Heart left ventricle (tissue), 16 donors: ENCODE data around the gene SERPINH1. TPM values are rescaled to one million over a fixed set of nuclear protein-coding genes. Genes with fewer than 3 reads are reported as not detected.

Experiments
- ATAC-seq, 4 donors: fragments of 200-7000 bp; cut with Tn5 transposase; one replicate each; pipeline ENCODE4 v1.9.1; 2020 to 2022; ENCODE audit warnings: moderate library complexity in 4 of 4, mild to moderate bottlenecking in 3 of 4, moderate number of reproducible peaks in 1 of 4
- DNase-seq, 5 donors: peaks; one replicate each; pipeline ENCODE4 v3.0.0-alpha.2; 2020
- H3K27ac ChIP-seq, 12 donors: fragments of 200-600 bp; sonication (generic) in 4 of 12; one replicate each; pipeline versions ENCODE4 v1.5.0 to v1.8.0; 2016 to 2022; ENCODE audit warnings: mild to moderate bottlenecking in 2 of 12
- H3K27me3 ChIP-seq, 9 donors: fragments of 200-600 bp; sonication (generic) in 2 of 9; one replicate each; pipeline versions ENCODE4 v1.5.1 to v1.8.0; 2016 to 2022; ENCODE audit warnings: mild to moderate bottlenecking in 3 of 9
- H3K36me3 ChIP-seq, 9 donors: fragments of 200-600 bp; sonication (generic) in 2 of 9; one replicate each; pipeline versions ENCODE4 v1.5.0 to v1.8.0; 2018 to 2022; ENCODE audit warnings: mild to moderate bottlenecking in 2 of 9
- H3K4me1 ChIP-seq, 12 donors: fragments of 200-600 bp; sonication (generic) in 4 of 12; one replicate each; pipeline versions ENCODE4 v1.5.0 to v1.8.0; 2016 to 2022; ENCODE audit warnings: mild to moderate bottlenecking in 3 of 12
- H3K4me3 ChIP-seq, 12 donors: fragments of 200-600 bp; sonication (generic) in 4 of 12; one replicate each; pipeline versions ENCODE4 v1.5.0 to v1.8.0; 2017 to 2022; ENCODE audit warnings: mild to moderate bottlenecking in 9 of 12, moderate library complexity in 4 of 12
- H3K9me3 ChIP-seq, 12 donors: fragments of 200-600 bp; sonication (generic) in 4 of 12; one replicate each; pipeline versions ENCODE4 v1.5.0 to v1.8.0; 2016 to 2022; ENCODE audit warnings: mild to moderate bottlenecking in 1 of 12
- POLR2A ChIP-seq, 2 donors: fragments of 450-650 bp; IDR thresholded peaks; one replicate each; pipeline ENCODE4 v1.6.1; 2017; ENCODE audit warnings: antibody characterized with exemption in 2 of 2, mild to moderate bottlenecking in 2 of 2, moderate library complexity in 2 of 2
- WGBS, 4 donors: extraction: QIAGEN DNeasy Blood & Tissue Kit in 2 of 4; methylation state at CpG; one replicate each; pipeline versions ENCODE4 v1.1.5 to v1.1.7; 2013 to 2018; 5-methylcytosine and 5-hydroxymethylcytosine counted together
- intact Hi-C, 10 donors: fragments of 100-400 bp; cut with DNase I; formaldehyde crosslinking; loops; one replicate each; pipeline versions ENCODE4 v1.11.1 to v1.14.2; 2022
- polyA plus RNA-seq, 2 donors: library from polyadenylated mRNA; stranded (reverse); fragments of 200-250 nt; gene quantifications; one replicate each; pipeline ENCODE4 v1.2.3, GENCODE V29; 2013
- total RNA-seq, 9 donors: library from RNA; depleted of rRNA in 2 of 9; stranded (reverse); fragments of >200 nt in 2 of 9; fragmentation: NEBNext Ultra II Directional in 3 of 9; extraction: Animal tissue kit (Norgen Biotek cat#: 25700) in 3 of 9; gene quantifications; one replicate each; pipeline versions ENCODE4 v1.1.0 to v1.2.4, GENCODE V29; 2016 to 2023
- TF ChIP-seq, protein P1 (sequence below), 12 donors: fragments of 200-600 bp; sonication (generic) in 4 of 12; IDR thresholded peaks; one replicate each; pipeline versions ENCODE4 v1.5.0 to v1.8.0; 2018 to 2022; ENCODE audit warnings: antibody characterized with exemption in 12 of 12, mild to moderate bottlenecking in 5 of 12
- donor health status: ischemic (EF 13 %, LVEDD 7.1; RV severe dilation, severe dysfunction).
- donor health status: healthy with polysubstance abuse.
- donor health status: DM: no; HTN: yes; CAD: no.
- donor health status: DM: no; HTN: no; CAD: no.
- donor health status: ischemic (EF 25% LVEDD 6.9; RV normal size, moderate dysfunction).
- donor health status: ischemic (EF 25% LVEDD 5.7; RV mildly dilated, moderate dysfunction).
- donor health status: healthy.
- donor health status: DM: yes; HTN: yes; CAD: no.
- donor health status: ischemic (EF 35%, LVEDD 5.7; RV mildly dilated, moderate dysfunction).
- donor health status: nonischemic (EF 11% LVEDD 7.7; RV severe dilation, severe dysfunction).
- donor health status: DM: yes; HTN: yes; CAD: no.
- donor health status: PGD.
- donor health status: ischemic (EF 29% LVEDD 5.4; RV normal size, mild dysfunction).
- donor health status: nonischemic (EF 23%, LVEDD 6.1; RV moderate dilation, normal function).

SERPINH1 gene
- total and polyA plus RNA-seq, 11 donors: 32.5 to 211 (median 71.8) TPM

DNA sequence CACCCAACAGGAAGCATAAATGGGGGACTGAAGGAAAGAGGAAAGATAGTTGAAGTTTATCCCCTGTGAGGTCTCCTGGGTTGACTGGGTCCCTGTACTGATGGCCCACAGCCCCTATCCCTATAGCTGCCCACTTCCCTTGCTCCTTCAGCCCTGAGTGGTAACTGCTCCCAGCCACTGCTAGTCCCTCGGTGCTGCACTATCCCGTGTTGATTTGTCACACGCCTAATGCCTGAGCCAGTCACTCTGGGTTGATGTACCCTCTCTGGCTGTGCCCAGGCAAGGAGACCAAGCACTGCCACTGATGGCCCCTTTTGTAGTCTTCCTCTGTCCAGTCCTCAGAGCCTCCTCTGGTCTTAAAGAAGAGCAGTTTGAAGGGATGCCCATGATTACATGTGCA is 45.9 kb upstream of the SERPINH1 start:
- Histone ChIP-seq H3K4me3 (no peak overlapping the region), H3K27ac (no peak overlapping the region), H3K9me3 (peaks cover 0 to 3% (median 0%) of the 10 kb centered on the region in 12 donors), H3K4me1 (peaks cover 0 to 8% (median 0%) of the 10 kb centered on the region in 12 donors), H3K27me3 (no peaks in the 10 kb centered on the region), H3K36me3 (no peaks in the 10 kb centered on the region)
- 93 to 98% (median 95%) methylated on average over 3 of the region's 3 CpGs for WGBS, 4 donors
- TF ChIP-seq, protein P1, sequence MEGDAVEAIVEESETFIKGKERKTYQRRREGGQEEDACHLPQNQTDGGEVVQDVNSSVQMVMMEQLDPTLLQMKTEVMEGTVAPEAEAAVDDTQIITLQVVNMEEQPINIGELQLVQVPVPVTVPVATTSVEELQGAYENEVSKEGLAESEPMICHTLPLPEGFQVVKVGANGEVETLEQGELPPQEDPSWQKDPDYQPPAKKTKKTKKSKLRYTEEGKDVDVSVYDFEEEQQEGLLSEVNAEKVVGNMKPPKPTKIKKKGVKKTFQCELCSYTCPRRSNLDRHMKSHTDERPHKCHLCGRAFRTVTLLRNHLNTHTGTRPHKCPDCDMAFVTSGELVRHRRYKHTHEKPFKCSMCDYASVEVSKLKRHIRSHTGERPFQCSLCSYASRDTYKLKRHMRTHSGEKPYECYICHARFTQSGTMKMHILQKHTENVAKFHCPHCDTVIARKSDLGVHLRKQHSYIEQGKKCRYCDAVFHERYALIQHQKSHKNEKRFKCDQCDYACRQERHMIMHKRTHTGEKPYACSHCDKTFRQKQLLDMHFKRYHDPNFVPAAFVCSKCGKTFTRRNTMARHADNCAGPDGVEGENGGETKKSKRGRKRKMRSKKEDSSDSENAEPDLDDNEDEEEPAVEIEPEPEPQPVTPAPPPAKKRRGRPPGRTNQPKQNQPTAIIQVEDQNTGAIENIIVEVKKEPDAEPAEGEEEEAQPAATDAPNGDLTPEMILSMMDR (IDR thresholded peaks at IDR 0.05): no peak
- TF ChIP-seq POLR2A (IDR thresholded peaks at IDR 0.05): no peak
- intact Hi-C loops: no loop called here
- DNase-seq (no peak), ATAC-seq (no peak)

DNA sequence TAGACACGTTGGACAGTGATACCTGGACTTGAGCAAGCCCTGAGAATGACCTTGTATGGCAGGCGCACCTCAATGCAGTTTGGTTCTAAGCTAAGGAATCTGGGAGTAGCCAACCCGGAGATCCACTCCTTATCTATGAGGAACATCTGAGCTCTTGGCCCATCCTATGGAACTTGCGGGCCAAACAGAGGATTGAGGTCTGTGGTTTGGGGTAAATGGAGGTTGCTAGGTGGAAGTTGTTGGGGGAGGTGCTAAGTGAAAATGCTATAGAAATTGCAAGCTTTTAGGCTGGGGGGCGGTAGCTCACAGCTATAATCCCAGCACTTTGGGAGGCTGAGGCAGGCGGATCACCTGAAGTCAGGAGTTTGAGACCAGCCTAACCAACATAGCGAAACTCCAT is 45.2 kb upstream of the SERPINH1 start:
- Histone ChIP-seq H3K9me3 (peaks cover 0 to 3% (median 0%) of the 10 kb centered on the region in 12 donors), H3K36me3 (no peaks in the 10 kb centered on the region), H3K4me1 (peaks cover 0 to 8% (median 0%) of the 10 kb centered on the region in 12 donors), H3K27me3 (no peaks in the 10 kb centered on the region), H3K27ac (no peak overlapping the region), H3K4me3 (no peak overlapping the region)
- ATAC-seq: no peak
- DNase-seq: no peak
- TF ChIP-seq, protein P1 (IDR thresholded peaks at IDR 0.05): no peak
- TF ChIP-seq POLR2A (IDR thresholded peaks at IDR 0.05): no peak
- WGBS, 4 donors: 91 to 96% (median 94%) methylated on average over 7 of the region's 7 CpGs
- intact Hi-C loops: no loop called here

DNA sequence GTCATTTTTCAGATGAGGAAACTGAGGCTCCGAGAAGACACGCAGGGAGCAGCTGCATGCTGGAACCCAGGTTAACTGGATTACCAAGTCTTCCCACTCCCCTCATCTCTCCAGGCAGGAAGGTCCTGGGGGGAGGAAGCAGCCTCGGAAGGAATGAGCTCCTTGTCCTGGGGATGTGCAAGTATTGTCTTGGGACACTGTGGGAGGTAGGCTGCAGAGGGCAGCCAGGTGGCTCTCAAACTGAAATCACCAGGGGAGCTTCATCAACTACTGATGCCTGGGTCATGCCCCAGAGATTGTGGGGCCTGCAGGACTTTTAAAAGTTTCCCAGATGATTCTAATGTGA is 43.9 kb upstream of the SERPINH1 start:
- H3K9me3 ChIP-seq: peaks cover 0 to 3% (median 0%) of the 10 kb centered on the region in 12 donors
- H3K4me3 ChIP-seq: no peak overlapping the region
- peaks cover 0 to 11% (median under 1%) of the 10 kb centered on the region in 12 donors for H3K4me1 ChIP-seq
- no peak overlapping the region for H3K27ac ChIP-seq
- H3K27me3 ChIP-seq: no peaks in the 10 kb centered on the region
- TF ChIP-seq, protein P1 (IDR thresholded peaks at IDR 0.05): no peak
- TF ChIP-seq POLR2A (IDR thresholded peaks at IDR 0.05): no peak
- ATAC-seq: no peak
- intact Hi-C loops: no loop called here
- DNase-seq: no peak
- WGBS, 4 donors: 76 to 87% (median 82%) methylated on average over 3 of the region's 3 CpGs
- H3K36me3 ChIP-seq: no peaks in the 10 kb centered on the region

DNA sequence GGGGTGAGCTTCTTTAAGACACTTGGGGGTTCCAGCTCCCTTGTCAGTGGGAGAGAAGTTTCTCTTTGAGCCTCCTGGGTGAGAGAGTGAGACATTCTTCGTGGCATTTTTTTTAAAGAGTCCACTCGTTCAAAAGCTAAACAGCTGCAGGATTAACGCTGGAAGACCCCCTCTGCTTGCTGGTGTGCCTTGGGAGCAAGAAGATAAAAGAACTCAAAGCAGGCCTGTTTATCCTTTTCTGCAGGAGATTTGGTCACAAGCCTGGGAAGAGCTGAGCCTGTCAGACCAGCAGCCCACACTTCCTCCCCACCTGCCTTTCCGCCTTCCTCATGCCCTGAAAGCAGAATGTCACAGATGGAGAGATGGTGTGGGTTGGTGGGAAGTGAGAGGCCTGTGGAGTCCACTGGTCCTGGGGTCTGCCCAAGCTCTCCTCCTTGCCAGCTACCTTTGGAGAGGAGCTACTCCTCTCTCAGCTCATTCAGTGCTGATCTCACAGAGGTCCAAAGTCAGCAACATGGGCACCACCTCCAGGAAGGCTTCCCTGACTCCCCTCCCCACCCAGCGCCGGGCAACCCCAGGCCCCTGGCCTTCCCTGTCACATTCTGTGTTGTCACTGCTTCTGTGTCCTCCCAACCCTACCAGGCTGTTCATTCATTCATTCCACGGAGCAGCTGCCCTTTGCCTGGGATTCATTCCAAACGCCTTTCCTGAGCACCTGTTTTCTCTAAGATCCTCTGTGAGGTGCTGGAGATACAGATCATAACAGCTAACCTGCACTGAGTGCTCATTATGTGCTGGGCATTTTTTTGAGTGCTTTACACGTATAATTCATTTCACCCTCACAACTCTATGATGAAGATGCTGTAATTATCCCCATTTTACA is 43.0 kb upstream of the SERPINH1 start:
- Histone ChIP-seq H3K36me3 (no peaks in the 10 kb centered on the region), H3K27me3 (no peaks in the 10 kb centered on the region), H3K27ac (no peak overlapping the region), H3K4me3 (no peak overlapping the region), H3K4me1 (peaks cover 0 to 16% (median 3%) of the 10 kb centered on the region in 12 donors), H3K9me3 (peaks cover 0 to 3% (median 0%) of the 10 kb centered on the region in 12 donors)
- 74 to 85% (median 79%) methylated on average over 9 of the region's 9 CpGs for WGBS, 4 donors
- intact Hi-C loops: no loop called here
- ATAC-seq (no peak), DNase-seq (peak in 1 of 5 donors; percentile 9)
- TF ChIP-seq, protein P1 (IDR thresholded peaks at IDR 0.05): no peak
- no peak for TF ChIP-seq POLR2A (IDR thresholded peaks at IDR 0.05)
